CD4-positive, alpha-beta T cell treated with Interferon alpha-2 for 1 hour (primary cell): ENCODE results near the gene TP63.
"Not testable (repeated sequence)": the region's sequence is repeated elsewhere in the genome, so short reads cannot be mapped to it uniquely, and the experiment has no call there.

Source experiments
- DNase-seq, 2 donors: peaks; one replicate each; pipeline ENCODE4 v3.0.0-alpha.2; 2020 to 2022

Gene TP63

DNA sequence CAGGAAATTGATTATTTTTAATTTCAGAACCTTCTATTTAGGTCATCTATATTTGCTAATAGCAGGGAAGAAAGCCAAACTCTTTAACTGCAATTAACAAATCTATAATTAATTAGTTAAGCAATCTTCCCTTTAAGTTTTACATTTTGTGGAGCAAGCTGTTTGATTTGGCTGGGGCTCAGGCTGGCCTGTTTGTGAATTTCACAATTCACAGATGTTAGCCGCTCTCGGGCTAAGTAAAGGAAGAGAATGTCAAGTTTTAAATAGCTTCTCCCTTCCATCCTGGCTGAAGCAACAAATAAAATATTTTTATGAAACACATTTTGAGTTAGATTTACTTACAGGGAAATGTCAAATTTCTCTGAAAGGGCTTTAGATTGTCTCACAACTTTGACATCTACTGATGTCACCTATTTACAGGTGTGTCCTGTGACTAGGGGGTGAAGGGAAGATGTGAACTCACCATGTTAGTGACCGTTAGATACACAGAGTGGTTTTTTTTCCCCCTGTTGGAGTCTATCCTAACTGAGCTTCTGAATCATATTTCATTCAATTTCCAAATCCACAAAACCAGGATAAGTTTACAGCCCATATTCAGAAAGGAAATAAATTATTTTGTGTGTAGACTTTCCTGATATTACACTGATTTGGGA, 1.3 kb upstream of the TP63 start:
- DNase-seq = no peak

DNA sequence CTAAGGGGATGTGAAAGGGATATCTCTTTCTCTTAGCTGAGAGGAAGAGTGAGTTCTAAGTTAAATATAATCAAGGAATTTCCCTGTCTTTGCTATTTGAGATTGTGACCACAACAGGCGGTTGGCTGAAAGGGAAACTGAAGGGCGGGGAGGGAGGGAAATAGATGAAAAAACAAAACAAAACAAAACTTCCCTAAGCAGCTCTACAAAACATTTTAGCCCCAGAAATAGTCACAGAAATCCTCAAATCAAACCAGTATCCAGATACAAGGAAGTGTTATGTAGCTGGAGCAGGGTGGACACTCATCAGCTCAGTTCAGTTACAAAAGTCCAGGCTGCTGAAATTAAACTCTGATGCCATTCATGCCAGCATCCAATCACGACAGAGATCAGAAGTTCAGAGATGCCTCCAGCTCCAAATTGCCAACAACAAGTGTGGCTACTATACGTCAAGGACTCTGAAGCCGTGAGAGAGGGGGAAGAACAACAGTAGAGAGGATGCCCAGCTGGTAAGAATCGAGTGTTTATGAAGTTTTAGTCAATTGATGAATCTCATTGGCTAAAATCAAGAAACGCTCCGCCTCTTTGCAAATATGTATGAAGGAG, 319 bp upstream of the TP63 start:
- peak in 1 of 2 donors; percentile 33 for DNase-seq

DNA sequence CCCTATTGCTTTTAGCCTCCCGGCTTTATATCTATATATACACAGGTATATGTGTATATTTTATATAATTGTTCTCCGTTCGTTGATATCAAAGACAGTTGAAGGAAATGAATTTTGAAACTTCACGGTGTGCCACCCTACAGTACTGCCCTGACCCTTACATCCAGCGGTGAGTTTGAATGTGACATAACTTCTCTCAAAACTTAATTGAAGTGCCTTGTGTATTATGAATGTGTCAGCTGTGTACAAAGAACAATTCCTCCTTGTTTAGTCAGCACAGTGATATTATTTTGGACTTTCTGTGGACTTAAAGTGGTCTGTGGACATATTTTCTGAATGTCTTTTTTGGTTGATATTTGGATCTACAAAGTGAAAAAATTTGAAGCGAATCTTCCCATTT, 220 bp downstream of the TP63 start:
- no peak for DNase-seq

DNA sequence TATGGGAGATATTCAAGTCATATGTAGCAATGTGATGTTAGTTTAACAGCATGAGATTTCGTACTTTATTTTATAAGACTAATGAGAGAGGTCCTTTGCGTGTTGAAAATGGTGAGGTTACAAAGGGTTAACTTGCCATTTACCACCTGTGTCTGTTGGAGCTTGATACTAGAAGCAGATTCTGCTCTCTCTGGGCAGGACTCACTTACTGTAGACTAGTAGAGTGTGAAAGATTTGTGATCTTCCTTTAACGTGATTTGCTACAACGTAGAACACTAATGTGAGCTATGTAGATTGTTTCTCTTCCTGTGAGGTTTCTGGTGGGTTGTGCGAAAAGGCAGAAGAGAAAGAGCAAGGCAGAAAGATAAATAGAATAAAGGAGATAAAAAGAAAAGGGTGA, 1.1 kb downstream of the TP63 start:
- no peak for DNase-seq

DNA sequence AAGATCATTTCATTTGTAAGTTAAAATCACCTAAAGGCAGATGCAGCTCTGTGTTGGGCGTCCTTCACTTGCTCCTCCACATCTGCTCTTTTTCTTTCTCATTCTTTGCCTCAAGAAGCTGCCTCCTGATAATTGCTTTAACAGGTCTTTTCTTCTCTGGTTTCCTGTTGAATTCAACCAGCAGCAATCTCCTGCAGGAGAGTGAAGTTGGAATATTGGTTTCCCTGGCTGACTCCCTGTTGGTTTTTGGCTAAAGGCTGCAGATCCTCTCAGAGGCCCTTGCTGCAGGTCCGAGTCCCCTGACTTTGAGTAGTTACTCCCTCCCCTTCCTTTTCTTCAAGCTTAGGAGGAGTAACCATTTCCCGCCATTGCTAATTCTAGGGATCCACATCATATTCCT, 4.2 kb downstream of the TP63 start:
- DNase-seq = no peak

DNA sequence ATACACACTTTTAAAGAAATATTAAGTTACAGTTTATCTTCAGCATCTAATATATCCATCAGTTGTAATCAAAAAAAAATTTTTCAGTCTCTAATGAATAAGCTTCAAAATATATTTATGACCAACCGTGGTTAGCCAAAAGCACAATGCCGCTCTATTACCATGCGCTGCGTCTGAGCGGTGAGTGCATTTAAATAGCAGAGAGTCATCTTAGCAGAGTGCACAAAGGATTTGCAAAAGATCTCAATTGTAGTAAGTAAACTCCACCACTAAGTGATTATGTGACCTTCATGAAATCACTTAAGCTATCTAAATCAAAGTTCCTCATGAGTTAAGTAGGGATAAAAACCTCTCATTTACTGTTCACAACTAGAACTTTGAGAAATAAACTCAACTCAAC, 4.9 kb downstream of the TP63 start:
- no peak for DNase-seq

DNA sequence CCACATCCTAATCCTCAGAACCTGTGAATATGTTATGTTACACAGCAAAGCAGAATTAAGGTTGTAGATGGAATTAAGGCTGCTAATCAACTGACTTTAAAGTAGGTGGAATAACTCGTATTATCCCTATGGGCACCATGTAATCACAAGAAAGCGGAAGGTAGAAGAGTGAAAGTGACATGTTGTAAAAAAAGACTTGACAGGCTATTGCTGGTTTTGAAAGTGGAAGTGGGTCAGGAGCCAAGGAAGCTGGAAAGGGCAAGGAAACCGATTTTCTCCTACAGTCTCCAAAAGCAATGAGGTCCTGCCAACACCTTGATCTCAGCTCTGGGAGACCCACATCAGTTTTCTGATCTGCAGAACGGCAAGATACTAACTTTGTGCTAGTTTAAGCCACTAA, 6.6 kb downstream of the TP63 start:
- DNase-seq = no peak

DNA sequence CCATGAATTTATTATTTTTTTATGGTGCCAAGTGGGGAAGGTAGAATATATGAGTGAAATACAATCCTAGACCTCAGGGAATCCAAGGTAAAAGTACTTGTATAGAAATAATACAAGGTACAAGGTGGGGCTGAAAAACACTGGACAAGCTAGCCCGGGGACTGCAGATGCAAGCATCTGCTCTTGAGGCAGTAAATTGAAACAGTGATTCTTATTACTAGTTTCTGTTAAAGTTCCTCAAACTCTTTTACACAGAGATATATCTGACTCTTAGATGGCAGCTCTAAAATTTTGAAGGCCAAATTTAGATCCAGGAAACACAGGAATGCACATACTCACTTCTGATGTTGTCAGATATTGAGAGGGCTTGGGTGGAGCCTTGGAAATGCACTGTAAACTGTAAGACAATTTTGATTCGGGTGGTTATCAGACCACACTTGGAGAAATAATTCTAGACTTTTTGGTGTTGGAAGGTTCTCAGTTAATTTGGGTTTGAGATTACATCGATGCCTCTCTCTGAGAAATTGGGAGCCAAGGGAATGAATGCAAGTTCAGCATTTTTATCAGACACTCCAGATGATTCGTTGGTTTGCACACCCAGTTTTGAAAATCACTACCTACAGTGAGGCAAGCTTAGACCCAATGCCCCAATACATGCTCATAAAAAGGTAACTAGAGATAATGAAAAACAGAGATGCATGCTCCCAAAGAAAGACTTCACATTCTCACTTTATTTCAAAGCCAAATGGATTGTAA, 7.3 kb downstream of the TP63 start:
- no peak for DNase-seq

DNA sequence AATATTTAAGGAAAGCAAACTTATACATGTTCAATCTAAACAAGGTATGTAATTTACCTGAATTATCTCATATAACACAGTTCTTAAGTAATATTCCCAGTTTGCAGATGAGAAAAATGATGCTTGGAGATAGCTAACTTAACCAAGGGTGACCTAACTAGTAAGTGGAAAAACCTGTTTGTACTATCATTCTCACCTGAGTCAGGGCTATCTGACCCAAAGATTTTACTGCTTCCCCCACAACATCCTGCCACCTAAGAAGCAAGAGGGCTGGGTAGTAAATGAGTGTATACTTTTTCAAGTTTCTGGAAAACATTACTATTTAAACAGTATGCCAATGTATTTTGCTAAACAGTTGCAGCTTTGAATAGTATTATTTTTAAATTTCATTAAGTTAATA, 10.6 kb downstream of the TP63 start:
- DNase-seq = no peak

DNA sequence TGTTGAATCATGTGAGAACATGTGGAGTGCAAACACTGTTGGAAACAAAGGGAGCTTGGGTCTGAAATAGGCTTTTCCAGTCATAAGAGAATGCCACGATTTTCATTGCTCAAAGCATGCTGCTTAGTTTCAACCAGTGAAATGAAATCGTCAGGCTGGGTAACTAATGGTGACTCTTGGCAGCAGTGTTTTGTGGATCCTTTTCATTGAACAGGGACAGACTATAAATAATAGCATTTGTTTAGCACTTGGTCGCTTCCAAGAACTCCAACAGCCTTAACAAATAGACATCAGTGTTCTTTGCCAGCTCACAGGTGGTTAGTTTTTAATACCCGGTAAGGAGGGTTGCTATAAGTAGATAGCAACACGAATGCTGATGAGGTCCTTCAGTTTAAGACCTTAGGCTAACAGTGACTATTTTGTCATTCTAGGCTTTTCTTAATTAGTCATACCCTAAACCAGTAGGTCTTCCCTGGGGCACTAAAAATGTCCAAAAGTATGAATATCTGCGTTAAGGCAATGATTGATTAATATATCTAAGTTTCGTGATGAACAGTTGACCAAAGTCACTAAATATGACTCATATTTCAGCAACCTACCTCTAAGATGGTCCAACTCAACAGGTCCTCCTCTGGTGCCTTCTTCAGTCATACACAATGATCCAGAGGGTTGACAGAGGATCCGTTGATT, 15.8 kb downstream of the TP63 start:
- no peak for DNase-seq

DNA sequence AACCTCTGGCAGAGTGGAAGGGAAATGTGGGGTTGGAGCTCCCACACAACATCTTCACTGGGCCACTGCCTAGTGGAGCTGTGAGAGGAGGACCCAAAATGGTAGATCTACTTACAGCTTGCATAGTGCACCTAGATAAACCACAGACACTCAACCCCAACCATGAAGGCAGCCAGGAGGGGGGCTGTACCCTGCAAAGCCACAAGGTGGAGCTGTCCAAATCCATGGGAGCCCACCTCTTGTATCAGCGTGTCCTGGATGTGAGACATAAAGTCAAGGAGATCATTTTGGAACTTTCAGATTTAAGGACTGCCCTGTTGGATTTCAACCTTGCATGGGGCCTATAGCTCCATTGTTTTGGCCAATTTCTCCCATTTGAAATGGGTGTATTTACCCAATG, 20.9 kb downstream of the TP63 start:
- DNase-seq = no peak

DNA sequence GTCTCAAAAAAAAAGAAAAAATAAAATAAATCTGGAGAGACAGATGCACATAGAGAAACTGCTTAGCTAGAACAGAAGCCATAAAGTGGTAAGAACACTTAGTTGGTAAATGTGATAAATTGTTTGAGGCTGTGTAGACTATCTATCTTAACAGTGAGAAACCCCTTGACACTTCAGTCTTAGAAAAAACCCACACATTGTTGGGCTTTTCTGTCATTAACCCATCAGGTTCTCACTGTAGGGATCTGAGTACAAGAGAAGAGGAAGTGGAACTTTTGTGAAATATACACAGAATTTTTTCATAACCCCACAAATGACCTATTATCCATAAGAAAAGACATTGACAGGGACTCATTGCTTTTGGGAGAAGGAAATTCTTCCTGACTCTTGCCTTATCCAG, 24.4 kb downstream of the TP63 start:
- DNase-seq = no peak

DNA sequence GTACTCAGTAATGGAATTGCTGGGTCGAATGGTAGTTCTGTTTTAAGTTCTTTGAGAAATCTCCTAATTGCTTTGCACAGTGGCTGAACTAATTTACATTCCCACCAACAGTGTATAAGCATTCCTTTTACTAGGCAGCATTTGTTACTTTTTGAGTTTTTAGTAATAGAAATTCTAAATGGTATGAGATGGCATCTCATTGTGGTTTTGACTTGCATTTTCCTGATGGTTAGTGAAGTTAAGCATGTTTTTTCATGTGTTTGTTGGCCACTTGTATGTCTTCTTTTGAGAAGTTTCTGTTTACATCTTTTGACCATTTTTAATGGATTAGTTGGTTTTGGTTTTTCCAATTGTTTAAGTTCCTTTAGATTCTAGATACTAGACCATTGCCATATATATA, 28.4 kb downstream of the TP63 start:
- DNase-seq = no peak

DNA sequence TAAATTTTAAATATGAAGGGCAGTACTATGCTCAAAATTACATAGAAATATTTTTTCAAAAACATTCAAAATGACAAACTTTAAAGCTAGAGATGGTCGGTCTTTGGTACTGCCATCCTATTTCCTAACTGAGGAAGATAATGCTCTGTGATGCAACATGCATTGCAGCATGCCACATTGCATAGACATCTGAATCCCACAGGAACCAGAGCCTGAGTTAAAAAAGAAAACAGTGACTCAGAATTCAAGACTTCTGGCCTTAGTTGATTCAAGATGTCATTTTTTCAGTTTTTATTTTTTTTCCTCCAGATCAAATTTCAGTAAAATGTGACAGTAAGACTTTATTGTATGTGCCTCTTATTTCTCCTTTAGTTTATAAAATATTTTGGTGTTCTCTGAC, 33.1 kb downstream of the TP63 start:
- DNase-seq = no peak

DNA sequence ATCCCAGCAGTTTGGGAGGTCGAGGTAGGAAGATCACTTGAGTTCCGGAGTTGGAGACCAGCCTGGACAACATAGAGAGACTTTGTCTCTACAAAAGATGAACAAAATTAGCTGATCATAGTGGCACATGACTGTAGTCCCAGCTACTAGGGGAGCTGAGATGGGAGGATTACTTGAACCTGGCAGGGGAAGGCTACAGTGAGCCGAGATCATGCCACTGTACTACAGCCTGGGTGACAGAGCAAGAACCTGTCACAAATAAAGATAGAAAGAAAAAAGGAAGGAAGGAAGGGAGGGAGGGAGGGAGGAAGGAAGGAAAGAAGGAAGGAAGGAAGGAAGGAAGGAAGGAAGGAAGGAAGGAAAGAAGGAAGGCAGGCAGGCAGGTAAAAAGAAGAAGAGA, 41.2 kb downstream of the TP63 start:
- DNase-seq = not testable (repeated sequence)

DNA sequence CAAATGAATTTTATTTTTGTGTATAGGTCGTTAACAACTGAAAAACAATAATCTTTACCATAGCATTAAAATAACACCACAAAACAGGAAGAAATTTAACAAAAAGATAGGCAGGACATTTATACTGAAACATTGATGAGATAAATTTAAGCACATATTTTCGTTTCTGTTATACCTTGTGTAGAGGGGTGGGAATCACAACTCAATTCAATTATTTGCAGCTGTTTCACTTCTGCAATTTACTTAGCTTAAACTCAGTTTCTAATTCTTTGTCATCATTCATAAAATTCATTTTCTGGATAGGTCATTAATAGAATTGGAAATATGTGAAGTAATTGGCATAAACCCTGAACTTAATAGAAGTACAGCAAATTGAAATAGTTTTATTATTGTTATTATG, 42.3 kb downstream of the TP63 start:
- no peak for DNase-seq

DNA sequence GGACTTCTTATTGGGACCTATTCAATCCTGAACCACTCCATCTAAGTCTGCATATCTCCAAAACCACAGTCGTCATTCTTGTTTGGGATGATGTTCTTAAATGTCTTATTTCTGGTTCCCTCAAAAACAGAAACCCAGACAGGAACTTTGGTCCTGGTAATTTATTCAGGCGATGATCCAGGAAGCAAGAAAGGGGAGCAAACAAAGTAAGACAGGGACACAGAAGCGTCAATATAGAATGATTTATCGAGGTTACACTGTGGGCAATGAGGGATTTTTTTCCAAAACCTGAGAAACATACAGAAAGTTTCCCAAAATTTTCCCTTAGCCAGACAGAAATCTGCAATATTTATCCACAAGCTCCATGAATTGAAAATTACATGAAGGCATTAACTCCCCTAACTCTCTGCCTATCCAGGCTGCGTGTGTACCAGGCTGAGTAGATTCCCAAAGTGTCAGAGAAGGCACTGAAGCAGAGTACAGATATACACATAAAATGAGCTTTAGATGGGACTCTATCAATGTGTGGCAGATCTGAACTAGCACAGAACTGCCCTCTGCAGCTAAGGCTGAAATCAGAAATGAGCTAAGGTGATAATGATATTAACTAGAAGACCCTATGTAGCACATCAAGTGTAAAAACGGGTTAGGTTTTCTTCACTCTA, 43.2 kb downstream of the TP63 start:
- DNase-seq = no peak

DNA sequence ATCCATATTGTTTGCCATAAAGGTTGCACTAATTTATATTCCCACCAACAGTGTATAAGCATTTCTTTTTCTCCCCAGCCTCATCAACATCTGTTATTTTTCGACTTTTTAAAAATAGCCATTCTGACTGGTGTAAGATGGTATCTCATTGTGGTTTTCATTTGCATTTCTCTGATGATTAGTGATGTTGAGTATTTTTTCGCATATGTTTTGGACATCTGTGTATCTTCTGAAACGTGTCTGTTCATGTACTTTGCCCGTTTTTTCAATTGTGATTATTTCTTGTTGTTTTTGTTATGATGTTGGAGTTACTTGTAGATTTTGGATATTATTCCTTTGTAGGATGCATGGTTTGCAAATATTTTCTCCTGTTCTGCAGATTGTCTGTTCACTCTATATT, 46.5 kb downstream of the TP63 start:
- DNase-seq = no peak

DNA sequence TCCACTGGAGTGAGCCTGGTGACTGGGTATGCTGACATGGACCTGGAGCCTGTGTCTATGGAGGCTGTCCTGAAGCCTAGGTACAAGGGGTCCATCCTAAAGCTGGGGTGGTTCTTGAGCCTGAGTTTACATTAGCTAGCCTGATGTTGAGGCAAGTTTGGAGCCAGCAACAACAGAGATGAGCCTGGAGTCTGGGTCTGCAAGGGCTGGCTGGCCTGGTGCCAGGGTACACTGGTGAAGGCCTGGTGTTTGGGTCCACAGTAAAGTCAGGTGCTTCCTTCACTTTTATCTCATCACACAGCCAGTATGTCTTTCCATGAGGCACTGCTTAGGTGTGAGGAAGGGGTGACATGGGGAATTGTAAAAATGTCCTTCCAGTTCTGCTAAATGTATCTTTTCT, 49.5 kb downstream of the TP63 start:
- no peak for DNase-seq

DNA sequence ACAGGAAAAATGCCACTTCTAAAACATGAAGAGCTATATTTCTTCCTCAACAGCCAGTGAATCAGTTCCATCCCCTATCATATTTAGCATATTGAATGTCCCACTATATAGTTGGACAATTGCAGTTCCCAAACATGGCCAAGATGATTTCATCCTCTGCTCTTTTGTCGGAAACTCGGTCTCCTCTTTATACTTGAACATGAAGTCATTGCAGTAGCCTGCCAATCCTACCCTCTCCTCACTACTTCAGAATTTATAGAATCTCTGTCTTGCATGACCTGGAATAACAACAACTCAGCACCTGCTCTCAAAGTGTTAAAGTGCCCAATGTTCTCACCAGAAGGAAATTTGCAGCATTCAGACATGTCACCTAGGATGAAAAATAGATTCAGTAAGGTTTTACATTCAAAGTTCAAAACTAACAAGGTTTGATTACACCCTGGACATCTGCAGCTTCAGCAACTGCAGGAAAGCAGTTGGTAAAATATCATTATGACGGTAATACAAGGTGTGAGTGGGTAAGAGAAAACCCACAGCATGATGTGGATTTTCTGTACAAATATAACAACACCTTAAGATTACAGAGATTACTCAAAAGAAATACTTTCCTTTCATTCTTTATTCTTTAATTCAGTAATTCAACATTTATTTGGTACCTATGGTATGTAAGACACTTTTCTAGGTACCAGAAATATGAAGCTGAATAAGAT, 52.5 kb downstream of the TP63 start:
- no peak for DNase-seq

DNA sequence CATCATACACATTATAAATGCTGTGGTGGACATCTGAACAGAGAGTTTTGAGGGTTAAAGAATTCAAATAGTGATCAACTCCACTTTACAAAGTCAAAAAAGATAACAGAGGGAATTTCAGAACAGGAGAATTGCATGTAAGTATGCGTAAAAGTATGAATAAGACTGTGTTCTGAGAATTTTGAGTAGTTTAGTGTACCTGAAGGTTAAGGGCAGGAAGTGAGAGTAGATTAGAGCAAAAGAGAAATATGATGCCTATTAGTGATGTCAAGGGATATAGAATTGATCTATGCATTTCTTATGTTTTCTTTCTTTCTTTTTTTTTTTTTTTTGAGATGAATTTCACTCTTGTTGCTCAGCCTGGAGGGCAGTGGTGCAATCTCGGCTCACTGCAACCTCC, 53.1 kb downstream of the TP63 start:
- DNase-seq = no peak

DNA sequence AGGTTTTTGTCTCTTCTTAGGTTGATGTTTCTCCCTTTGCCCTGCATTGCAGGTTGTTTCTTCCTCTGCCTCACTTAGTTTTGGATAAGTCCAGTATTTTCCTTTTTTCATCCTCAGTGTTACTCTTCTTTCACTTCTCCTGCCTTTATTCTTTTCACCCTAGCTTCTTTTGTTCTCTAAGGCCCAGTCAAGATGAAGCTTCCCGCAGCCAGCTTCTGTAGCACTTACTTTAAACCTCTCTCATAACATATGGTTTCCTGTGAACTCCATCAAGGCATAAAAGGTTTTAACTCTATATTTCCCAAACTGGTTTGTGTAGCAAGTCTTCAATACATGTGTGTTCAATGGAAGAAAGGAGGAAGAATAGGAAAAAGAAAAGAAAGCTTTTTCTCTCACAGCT, 54.1 kb downstream of the TP63 start:
- no peak for DNase-seq

DNA sequence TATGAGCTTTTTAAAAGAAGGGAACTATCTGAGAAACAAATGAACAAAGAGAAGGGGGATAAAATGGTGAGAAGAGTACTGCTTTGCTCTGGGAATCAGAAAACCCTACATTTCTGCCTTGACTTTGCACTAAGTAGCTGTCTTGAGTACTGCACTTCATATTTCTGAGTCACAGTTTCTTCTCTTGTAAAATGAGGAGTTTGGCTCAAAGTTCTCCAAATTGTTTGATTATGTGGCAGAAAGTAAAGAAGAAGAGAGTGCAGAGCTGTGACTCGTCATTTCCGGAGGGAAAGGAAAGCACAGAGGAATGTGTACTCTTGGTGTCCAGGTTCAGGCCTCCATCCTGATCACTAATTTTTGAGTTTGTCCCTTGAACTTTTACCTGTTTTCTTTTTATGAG, 54.7 kb downstream of the TP63 start:
- no peak for DNase-seq
